CD4-positive, alpha-beta T cell treated with Interleukin-1 beta for 1 hour (primary cell): ENCODE data around the gene FNDC11.

Experiments used
- DNase-seq, 2 donors: peaks; one replicate each; pipeline ENCODE4 v3.0.0-alpha.2; 2020 to 2022

FNDC11 gene

GRCh38 chr20:63554361-63555278, 661 bp downstream of the FNDC11 start:
- peak in 1 of 2 donors; percentile 34 for DNase-seq

GRCh38 chr20:63555661-63556381, 1.9 kb downstream of the FNDC11 start:
- no peak for DNase-seq

- DNase-seq = no peak
Measured at GRCh38 chr20:63556873-63557478, 3.0 kb downstream of the FNDC11 start.

DNA sequence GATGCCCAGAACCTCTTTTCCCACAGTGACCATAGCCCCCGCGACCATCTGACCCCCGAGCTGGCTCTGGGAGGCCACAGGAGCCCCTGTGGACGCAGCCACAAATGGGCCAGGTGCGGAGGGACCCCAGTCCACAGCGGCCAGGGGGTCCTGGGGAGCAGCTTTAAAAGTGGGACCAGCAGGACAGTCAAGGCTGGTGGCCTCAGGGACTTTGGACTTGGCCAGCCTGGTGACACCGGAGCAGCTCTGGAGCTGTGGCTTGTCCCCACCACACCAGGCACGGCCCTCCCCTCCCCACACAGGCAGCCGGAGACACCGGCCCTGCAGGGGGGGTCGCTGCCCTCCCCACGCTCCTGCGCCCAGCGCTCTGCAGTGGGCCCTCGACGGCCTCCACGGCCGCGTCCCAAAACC, 3.5 kb downstream of the FNDC11 start:
- DNase-seq = no peak

GRCh38 chr20:63558804-63559484, 5.0 kb downstream of the FNDC11 start:
- no peak for DNase-seq

DNA sequence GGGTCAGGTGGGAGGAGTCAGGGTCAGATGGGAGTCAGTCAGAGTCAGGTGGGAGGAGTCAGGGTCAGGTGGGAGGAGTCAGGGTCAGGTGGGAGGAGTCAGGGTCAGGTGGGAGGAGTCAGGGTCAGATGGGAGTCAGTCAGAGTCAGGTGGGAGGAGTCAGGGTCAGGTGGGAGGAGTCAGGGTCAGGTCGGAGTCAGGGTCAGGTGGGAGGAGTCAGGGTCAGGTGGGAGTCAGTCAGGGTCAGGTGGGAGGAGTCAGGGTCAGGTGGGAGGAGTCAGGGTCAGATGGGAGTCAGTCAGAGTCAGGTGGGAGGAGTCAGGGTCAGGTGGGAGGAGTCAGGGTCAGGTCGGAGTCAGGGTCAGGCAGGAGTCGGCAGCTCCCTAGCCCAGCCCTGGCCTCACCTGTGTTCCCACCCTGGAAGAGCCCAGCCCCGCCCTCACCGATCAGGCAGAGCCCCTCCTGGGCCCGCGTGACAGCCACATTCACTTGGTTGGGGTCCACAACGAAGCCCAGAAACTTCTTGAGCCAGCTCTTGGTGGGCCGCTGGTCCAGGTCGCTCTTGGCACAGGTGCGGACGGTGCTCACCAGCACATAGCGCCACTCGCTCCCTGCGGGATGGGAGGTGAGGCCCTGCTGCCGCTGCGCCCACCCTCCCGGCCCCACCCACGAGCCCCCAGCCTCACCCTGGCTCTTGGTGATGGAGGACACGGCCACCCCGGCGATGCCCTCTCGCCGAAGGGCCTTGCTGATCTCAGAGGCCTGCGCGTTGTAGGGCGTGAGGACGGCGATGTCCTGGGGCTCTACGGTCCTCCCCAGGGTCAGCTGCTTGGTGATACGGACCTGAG, 5.8 kb downstream of the FNDC11 start:
- peak; percentile 70 to 72 for DNase-seq

DNA sequence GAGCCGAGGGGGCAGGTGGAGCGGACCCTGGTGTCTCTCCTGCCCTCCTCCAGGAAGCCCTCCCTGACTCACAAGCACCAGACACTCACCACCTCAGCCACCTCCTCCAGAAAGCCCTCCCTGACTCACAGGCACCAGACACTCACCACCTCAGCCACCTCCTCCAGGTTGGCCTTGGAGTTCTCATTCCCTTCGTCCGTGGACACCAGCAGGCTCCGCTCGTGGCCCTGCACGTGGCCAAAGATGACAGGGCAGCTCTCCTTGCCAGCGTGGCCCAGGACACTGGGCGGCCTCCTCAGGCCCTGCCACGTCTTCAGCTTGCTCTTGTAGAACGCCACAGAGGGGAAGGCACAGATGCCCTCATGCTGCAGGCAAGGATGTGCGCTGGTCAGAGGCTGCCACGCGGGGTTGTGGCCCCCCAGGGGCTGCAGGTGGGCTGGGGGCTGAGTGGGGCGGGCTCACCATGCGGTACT, 6.4 kb downstream of the FNDC11 start:
- no peak for DNase-seq

GRCh38 chr20:63560856-63561609, 7.1 kb downstream of the FNDC11 start:
- DNase-seq = no peak

DNA sequence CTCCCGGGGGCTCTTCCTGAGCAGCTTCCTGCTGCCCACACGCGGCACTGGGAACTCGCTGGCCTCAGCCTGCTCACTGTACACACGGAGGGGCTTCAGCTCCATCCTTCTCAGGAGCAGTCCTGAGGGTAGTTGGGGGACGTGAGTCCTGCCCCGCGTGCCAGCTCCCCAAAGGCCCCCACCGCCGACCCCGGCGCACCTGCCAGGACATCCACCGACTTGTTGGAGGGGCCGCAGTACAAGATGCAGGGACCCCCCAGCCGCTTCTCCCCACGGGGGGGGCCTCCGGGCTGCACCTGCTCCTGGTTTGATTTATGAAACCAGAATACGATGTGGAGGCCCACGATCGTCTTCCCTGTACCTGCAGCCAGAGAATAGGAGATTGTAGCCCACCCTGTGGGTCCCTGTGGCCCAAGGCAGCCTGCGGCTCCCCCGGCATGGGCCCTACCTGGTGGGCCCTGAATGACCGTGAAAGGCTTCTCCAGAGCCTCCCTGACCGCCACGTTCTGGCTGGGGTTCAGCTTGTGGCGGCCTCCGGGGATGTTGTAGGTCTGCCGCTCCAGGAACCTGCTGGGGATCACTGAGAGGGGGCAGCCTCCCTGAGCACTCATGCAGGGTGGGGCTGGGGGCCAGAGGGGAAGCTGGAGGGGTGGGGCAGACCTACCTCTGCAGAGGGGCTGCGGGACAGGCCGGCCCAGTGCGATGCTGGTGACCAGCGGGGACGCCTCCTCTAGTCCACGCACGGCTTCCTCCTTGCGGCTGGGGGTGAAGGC, 7.9 kb downstream of the FNDC11 start:
- DNase-seq = no peak

- DNase-seq = no peak
Measured at GRCh38 chr20:63562461-63563224, 8.7 kb downstream of the FNDC11 start.

DNA sequence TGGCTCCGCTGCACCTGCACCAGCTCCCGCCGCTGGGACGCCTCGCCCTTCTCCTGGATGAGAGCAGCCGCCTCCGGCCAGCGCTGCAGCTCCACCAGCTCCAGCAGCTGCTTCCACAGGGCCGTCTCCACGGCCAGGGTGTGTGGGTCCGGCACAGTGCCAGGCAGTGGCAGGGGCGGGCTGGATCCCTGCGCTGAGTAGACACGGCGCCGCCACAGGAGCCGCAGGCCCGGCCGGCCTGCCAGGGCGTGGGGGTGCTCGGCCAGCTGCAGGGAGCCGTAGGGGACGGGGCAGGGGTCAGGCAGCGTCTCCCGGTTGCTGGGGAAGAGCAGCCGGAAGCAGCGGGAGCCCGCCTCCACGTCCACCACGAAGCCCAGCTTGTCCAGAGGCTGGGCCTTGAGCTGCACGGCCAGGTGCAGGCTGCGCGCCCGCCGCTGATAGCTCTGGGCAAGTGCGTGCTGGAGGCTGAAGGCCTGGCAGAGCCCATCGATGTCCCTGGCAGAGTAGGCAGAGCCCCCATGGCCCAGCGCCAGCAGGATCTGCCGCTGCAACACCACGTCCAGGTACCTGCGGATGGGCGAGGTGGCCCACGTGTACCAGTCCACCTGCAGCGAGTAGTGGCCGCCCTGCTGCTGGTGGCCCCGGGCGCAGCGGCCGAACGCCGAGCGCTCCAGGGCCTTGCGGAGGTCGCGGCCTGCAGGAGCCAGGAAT, 9.4 kb downstream of the FNDC11 start:
- DNase-seq = no peak

- DNase-seq = no peak
Measured at GRCh38 chr20:63564036-63564810, 10.3 kb downstream of the FNDC11 start.

DNA sequence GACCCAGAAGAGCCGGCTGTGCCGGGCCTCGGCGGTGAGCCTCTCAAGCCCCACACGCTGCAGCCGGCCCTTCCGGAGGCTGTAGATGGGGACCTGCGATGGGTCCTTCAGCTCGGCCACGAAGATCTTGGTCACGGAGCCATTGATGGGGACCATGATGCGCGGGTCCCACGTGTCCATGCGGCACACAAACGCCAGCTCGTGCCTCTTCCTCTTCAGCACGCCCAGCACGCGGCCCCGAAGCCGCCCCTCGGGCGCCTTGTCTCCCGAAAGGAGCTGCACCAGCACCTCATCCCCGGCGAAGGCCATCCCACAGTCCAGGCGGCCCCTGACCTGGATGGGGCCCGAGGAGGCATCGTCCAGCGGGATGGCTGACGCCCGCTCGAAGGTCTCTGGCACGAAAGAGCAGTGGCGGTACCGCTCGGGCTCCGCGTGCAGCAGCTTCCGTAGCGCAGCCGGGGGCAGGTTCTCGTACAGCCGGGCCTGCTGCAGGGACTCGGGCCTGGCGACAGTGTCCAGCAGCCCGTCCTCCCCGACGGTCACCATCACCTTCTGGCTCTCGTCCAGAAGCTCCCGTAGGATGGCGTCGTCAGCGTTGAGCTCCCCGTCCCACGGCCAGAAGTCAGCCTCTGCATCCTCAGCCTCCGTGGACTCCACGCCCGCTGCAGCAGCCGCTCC, 11.2 kb downstream of the FNDC11 start:
- no peak for DNase-seq

DNA sequence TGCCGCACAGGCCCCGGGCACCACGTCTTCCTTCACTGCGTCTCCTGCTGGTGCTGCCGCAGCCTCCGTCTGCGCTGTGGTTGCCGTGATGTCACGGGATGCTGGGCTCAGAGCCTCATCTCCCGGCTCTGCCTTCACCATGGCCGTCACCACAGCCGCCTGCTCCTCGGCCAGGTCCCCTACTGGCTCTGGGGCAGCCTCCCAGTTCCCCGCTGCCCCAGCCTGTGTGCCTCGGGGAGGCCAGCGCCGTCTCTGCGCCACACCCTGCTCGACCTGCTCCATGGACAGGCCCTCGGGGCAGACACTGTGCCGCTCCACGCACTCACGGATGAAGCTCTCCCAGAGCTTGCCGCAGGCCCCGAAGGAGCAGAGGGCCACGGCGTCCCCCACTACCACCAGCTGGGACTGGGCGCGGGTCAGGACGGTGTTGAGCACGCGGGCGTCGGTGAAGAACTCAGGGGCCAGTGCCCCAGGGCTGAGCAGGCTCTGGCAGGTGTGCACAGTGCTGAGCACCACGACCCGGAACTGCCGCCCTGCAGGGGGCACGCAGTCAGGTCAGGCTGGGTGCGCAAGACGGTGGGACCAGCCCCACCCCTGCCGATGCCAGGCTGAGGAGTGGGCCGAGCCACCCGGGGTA, 11.9 kb downstream of the FNDC11 start:
- no peak for DNase-seq

- no peak for DNase-seq
Measured at GRCh38 chr20:63566395-63567135, 12.6 kb downstream of the FNDC11 start.

- DNase-seq = peak in 1 of 2 donors; percentile 35
Measured at GRCh38 chr20:63567136-63567385, 13.1 kb downstream of the FNDC11 start.
